Embryonic facial prominence (tissue), 1 donor: ENCODE measurements around the gene ZMYND8.
"Not testable (repeated sequence)": the region's sequence is repeated elsewhere in the genome, so short reads cannot be mapped to it uniquely, and the experiment has no call there.

ENCODE experiments used
- DNase-seq: peaks from one replicate; pipeline ENCODE4 v3.0.0-alpha.2; 2016; ENCODE audit errors: extremely low spot score

Gene ZMYND8

DNA sequence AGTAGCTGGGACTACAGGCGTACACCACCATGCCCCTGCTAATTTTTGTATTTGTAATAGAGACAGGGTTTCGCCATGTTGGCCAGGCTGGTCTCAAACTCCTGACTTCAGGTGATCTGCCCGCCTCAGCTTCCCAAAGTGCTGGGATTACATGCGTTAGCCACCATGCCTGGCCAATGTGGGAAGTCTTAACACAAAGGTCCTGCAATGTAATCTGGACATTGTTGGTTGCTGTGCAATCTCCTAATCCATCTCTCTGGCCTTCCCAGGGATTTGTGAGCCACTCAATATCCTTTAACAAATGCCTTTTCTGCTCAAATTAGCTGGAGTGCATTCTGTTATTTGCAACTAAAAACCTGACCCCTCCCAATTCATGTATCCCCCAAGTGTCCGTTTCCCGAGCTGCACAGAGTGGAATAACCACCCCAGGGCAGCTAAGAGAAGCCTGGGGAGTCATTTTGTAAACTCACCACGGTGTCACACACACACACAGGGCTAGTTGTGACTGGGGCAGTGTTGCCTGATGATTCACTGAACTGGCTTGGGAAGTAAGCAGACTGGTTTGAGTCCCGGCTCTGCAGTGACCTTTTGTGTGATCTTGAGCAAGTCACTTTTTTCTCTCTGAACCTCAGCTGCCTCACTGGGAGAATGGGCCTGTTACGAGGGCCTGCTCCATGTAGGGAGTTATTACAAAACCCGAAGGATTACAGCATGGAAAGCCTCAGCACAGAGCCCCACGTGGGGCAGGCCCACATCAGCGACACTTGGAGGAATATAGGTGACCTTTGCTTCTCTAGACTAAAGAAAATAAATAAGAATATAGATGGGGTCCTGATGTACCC is 152.3 kb downstream of the ZMYND8 start:
- no peak for DNase-seq

DNA sequence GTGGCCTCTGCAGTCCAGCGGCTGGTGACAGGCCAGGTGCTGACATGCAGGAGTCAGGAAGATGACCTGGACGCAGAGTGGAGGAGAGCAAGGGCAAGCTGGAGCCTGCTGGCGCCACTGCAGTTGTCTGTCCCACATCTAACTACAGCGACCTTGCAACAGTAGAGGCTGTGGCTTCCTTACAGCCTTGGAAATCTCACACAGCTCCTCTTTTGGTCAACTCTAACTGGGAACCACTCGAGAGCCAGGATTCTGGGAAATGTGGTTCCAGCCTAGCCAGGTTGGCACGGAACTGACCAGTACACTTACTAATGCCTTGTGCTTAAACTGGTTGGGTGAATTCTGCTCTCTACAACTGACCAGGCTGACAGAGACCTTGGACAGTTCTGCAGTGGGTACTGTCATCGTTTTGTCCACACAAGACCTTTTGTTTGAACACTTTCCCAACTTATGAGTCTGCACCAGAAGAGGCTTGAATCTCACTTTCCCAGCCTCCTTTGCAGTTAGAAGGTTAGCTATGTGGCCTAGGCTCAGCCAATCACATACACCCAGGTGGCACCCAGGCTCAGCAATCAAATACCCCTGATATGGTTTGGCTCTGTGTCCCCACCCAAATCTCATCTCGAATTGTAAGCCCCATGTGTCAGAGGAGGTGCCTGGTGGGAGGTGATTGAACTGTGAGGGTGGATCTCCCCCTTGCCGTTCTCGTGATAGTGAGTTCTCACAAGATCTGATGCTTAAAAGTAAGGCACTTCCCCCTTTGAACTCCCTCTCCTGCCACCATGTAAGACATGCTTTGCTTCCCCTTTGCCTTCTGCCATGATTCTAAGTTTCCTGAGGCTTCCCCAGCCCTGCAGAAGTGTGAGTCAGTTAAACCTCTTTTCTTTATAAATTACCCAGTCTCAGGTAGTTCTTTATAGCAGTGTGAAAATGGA is 153.5 kb downstream of the ZMYND8 start:
- DNase-seq: no peak

- DNase-seq: no peak
These were observed 155.3 kb downstream of the ZMYND8 start for GRCh38 chr20:47201074-47201730.

DNA sequence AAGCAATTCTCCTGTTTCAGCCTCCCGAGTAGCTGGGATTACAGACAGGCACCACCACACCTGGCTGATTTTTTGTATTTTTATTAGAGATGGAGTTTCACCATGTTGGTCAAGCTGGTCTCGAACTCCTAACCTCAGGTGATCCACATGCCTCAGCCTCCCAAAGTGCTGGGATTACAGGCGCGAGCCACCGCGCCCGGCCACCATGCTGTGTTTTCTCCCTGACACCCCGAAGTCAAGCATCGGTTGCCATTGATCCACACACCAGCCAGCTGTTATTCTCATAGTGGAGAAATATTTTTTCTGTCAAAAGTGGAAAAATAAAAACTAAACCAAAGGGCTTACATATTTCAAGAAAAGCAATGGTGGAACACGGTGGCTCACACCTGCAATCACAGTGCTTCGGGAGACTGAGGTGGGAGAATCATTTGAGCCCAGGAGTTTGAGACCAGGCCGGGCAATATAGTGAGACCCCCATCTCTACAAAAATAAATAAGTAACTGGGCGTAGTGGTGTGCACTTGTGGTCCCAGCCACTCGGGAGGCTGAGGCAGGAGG is 157.4 kb downstream of the ZMYND8 start:
- DNase-seq: no peak

DNA sequence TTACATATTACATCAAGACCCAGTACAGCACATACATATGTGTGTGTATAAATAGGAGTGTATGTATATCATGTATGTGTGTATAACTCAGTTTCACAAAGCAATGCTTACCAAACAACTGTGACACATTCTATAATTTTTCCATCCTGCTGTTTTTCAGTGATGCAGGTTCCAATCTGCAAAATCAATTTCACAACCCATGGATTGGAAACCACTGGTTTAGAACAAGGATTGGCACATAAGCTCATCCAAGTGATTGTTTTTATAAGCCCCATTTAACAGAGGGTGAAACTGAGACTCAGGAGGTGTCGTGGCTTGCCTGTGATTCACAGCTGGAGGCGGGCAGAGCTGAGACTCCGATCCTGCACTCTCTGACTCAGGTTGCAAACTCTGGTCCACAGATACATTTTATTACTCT is 158.2 kb downstream of the ZMYND8 start:
- no peak for DNase-seq

GRCh38 chr20:47196091-47197081 is 160.1 kb downstream of the ZMYND8 start:
- DNase-seq: no peak

DNA sequence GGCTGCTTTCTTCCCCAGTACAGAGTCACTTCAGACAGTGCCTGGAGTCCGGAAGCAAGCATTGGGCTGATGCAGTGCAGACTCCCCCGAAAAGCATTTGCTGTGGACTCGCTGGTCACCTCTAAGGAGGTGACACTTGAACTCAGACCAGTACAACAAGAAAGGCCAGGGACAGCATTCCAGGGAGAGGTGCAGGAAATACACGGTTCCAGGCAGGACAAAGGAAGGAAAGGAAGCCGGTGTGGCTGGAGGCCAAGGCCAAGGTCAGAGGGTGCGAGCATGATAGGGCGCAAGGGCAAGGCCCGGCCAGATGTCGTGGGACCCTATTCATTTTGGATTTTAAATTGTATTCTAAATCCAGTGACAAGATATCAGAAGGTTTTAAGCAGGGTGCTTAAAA is 160.9 kb downstream of the ZMYND8 start:
- DNase-seq: no peak

GRCh38 chr20:47191956-47192355 is 164.5 kb downstream of the ZMYND8 start:
- no peak for DNase-seq

DNA sequence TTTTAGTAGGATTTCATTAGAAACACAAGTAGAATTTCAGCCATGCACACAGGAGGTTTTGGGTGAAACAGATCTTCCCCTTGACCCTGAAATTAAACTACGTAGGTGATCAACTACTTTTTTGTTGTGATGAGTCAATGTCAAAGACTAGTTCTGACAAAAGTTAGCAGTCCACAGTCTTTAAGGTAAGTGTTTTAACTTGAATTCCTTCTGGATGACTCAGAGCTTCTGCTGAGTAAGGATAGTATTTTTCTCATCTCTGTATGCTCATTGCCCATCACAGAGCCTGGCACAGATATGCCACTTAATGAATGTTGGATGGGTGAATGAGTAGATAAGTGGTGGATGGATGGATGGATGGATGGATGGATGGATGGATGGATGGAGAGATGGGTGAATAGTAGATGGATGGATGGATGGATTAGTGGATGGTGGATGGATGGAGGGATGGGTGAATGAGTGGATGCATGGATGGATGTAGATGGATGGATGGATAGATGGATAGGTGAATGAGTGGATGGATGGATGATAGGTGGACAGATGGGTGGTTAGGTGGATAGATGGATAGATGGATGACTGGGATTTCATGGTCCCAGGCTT is 165.3 kb downstream of the ZMYND8 start:
- DNase-seq: no peak

DNA sequence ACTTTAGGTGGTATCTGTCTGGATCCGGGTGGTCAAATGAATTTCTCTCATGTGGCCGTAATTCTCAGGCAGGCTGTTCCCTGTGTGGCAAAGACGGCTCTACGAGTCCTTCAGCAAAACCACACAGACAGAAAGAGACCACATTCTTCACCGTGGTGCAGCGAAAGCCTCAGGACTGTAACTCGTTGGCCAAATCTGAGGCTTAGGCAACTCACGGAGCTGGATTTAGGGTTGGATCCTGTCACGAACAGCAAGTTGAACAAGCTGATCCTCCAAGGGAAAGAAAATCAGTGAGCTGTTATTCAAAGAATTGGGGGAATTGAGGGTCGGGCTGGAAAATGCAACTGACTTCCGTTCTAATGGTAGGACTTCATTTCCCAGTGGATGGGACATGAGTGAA is 167.4 kb downstream of the ZMYND8 start:
- peak; percentile 1 for DNase-seq

GRCh38 chr20:47188540-47188939 is 168.0 kb downstream of the ZMYND8 start:
- DNase-seq: peak; percentile 5

GRCh38 chr20:47187450-47188195 is 168.9 kb downstream of the ZMYND8 start:
- no peak for DNase-seq

GRCh38 chr20:47183367-47183766 is 173.1 kb downstream of the ZMYND8 start:
- DNase-seq: no peak

DNA sequence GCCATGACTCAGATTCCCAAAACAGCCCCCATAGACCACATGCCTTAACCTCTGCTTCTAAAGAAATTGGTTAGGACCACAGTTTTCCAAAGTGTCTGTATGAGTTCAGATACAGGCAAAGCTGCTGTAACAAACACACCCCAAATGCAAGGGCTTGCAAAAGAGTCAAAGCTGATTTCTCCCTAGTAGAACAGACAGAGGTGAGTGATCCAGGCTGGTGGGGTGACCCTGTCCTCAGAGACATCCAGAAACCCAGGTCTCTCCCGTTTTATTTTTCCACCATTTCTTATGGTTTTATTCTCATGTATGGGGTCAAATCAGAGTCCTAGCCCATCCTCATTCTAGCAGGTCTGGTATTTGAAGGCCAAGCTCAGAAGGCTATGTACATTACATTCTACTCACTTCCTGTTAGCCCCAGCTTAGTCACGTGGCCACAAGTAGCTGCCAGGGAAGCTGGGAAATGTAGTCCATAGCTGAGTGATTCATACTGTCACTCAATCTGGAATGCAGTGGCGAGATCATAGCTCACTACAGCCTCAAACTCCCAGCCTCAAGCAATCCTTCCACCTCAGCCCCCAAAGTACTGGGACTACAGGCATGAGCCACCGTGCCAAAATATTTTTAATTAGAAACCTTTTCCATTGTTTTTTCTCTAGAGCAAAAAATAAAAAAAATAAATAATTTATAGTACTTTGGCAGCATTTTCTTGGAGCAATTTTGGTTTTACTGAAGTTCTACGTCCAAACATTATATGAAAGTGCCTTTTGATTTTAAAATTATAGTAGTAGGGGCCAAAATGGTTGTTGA is 175.2 kb downstream of the ZMYND8 start:
- DNase-seq: no peak

GRCh38 chr20:47179267-47179666 is 177.2 kb downstream of the ZMYND8 start:
- no peak for DNase-seq

- DNase-seq: no peak
These were observed 177.6 kb downstream of the ZMYND8 start for GRCh38 chr20:47178851-47179250.

GRCh38 chr20:47178277-47178676 is 178.2 kb downstream of the ZMYND8 start:
- DNase-seq: no peak

GRCh38 chr20:47176217-47176616 is 180.3 kb downstream of the ZMYND8 start:
- DNase-seq: not testable (repeated sequence)

GRCh38 chr20:47175493-47175892 is 181.0 kb downstream of the ZMYND8 start:
- DNase-seq: no peak
